NOMO-1 (cell line): Measurements from ENCODE around the gene TMPRSS6.

Experiments
- DNase-seq, 2 experiments: peaks; one replicate each; lab custom pipeline; 2025; ENCODE audit not compliant: unreplicated experiment in 2 of 2; lab: John Stamatoyannopoulos, UW

TMPRSS6 gene

GRCh38 chr22:37069719-37070118 is 39.8 kb downstream of the TMPRSS6 start:
- DNase-seq = no peak

- no peak for DNase-seq
Measured at GRCh38 chr22:37069319-37069718, 40.2 kb downstream of the TMPRSS6 start.

DNA sequence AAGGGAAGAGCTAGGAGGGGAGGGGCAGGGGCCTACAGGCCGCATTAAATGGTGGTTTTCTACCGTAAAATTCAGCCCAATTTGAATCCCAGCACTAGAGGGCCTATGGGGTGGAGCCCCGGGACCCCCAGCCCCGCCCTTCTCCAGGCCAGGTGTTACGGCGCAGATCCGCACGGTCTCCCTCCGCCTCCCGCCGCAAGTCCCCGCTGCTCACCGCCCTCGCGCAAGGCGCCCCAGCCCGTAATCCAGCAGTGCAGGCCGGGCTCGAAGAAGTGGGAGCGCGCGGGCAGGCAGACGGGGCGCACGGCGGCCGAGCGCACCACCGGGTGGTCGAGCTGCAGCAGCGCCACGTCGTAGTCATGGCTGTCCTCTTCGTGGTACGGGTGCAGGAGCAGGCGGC is 40.7 kb downstream of the TMPRSS6 start:
- no peak for DNase-seq

DNA sequence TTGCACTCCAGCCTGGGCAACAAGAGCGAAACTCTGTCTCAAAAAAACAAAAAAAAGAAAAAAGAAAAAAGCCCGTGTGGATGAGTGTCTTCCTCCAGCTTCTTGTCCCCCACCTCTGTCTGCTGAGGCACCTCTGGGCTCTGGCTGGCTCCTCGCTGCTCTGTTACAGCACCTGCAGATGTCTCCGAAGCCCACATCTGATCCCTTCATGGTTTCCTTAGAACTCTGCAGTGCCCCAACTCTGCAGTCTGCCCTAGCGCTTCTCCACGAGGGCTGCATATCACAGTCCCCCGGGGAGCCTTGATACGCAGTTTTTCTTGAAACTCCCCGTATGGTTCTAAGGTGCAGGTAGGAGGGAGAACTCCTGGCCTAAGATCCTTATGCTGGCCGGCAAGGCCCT is 42.1 kb downstream of the TMPRSS6 start:
- DNase-seq = no peak

DNA sequence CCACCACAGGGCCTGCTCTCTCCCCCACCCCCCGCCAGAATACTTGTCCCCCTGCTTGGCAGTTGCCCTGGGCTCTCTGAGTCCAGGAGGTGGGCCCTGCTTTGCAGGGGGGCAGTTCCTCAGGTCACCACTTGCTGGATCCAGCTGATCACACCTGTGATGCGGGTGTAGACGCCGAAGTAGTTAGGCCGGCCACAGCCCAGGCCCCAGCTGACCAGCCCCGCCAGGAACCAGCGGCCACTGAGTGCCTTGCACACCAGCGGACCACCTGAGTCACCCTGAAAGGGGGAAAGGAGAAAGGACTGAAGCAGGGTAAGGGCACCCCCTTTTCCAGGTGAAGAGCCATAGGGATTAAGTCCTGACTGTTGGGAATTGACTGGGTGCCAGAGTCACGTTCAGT is 43.6 kb downstream of the TMPRSS6 start:
- DNase-seq = no peak

- DNase-seq = no peak
Measured at GRCh38 chr22:37065180-37065579, 44.3 kb downstream of the TMPRSS6 start.

- no peak for DNase-seq
Measured at GRCh38 chr22:37064553-37064952, 45.0 kb downstream of the TMPRSS6 start.

DNA sequence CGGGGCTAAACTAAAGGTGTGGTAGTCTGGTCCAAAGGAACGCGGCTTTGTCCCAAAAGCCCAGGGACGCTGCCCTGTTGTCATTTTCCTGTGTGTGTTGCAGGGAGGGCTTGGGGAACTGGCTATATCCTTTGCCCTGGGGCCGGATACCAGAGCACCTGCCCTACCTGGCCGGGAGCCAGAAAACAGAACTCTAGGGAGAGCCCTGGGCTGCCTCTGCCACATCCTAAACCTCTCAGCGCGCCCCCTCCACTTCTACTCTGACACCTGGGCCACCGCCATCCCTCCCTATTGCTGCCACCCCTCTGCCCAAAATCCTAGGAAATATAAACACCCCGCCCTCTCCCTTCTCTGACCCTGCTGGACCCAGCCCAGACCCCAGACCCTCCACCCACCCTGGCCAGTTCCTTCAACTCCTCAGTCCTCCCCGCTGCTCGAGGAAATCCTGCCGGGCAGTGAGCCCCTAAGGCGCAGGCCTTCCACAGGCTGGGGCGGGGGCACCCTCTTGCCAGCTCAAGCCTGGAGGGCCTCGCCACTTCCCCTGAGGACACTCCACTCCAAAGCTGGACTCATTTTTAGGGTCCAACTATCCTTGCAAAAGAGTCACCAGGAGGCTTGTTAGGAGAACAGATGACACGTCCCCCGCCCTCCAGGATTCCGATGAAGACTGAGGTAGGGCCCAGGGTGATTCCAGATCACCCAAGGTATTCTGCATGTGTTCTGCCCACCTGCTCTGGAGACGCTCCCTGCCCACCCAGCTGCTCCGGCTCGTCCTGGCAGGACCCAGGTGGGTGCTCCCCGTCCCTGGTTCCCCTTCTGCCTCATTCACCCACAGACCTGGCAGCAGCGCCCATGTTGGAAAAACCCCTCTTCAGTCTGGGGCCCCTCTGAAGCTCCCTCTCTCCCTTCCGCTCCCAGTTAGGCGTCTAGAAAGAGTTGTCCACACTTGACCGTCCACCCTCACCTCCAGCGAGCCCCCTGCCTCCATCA is 45.8 kb downstream of the TMPRSS6 start:
- DNase-seq = no peak

- DNase-seq = no peak
Measured at GRCh38 chr22:37062702-37063381, 46.7 kb downstream of the TMPRSS6 start.

GRCh38 chr22:37062376-37062675 is 47.2 kb downstream of the TMPRSS6 start:
- DNase-seq = no peak

DNA sequence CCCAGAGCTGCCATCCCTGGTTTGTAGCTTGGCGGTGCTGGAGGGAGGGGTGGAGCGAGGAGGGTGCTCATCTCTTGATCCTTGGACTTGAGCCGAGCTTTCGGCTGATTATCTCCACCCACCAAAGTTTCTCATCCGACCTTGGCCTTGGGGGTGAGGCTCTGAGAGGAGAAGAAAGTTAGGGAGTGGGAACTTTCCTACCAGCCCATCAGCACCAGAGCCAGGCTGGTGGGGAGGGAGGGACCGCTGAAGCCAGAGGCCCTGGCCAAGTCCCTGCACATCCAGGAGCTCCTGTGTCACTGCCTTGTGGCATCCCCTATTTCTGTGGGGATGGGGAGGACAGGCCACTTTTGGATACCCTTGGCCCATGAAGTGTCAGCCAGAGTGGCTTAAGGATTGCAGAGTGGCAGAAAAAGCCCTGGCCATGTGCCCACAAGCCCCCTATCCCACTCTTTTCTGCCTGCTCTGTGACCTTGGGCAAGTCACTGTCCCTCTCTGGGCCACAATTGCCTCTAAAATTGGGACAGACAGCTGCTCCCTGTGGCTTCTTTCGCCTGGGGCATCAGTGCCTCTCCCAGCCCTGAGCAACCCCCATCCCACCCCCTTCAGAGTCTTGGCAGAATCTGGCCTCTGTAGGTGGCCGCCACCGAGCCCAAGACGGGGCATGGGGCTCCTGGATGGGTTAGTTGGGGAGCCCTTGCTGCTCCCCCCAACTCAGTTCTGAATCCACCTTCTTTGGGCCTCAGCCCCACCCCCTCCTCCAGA is 47.7 kb downstream of the TMPRSS6 start:
- DNase-seq = no peak

- no peak for DNase-seq
Measured at GRCh38 chr22:37060801-37061610, 48.5 kb downstream of the TMPRSS6 start.

GRCh38 chr22:37059876-37060449 is 49.5 kb downstream of the TMPRSS6 start:
- DNase-seq = no peak

GRCh38 chr22:37058917-37059701 is 50.4 kb downstream of the TMPRSS6 start:
- no peak for DNase-seq

GRCh38 chr22:37057796-37058510 is 51.6 kb downstream of the TMPRSS6 start:
- DNase-seq = no peak

DNA sequence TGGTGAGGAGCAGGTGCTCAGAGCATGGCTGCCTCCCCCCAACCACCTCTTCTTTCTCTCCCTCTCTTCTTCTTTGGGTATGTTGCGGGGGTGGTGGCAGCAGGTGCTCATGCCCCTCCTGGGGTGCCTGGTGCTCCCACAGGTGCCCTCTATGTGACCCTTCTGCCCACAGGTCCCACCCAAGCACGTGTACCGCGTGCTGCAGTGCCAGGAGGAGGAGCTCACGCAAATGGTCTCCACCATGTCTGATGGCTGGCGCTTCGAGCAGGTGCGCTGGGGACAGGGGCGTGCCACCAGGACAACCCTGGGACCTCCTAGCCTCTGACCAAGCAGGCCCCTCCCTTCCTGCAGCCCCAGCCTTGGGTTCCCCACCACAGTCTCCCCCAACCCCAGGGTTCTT is 52.3 kb downstream of the TMPRSS6 start:
- no peak for DNase-seq

DNA sequence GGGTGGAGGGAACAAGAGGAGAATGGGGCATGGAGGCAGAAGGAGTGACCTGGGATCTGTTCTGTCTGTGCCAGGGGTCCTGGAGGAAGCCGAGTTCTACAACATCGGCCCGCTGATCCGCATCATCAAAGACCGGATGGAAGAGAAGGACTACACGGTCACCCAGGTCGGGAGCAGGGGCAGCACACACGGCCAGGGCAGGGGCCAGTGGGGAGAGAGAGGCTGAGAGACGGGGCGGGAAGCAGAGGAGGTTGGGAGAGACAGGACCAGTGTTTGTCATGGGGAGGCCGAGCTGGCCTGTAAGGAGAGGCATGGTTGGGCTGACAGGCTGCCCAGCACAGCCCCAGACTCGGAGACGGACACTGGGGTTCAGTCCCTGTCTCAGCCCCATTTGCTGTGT is 53.3 kb downstream of the TMPRSS6 start:
- no peak for DNase-seq

GRCh38 chr22:37054600-37055365 is 54.7 kb downstream of the TMPRSS6 start:
- DNase-seq = no peak
